H1 (cell line): ENCODE measurements around the gene NCAM1. TPM values are rescaled to one million over a fixed set of nuclear protein-coding genes. Genes with fewer than 3 reads are reported as not detected.

Experiments
- CTCF ChIA-PET: fragments of 300-600 bp; sonication (Branson Sonifier 250); formaldehyde crosslinking; loops from one replicate; lab custom pipeline; 2021; ENCODE audit not compliant: partially characterized antibody; lab: Charles Lee
- POLR2A ChIA-PET: fragments of 300-600 bp; sonication (Branson Sonifier 250); formaldehyde crosslinking; loops from one replicate; lab custom pipeline; 2021; ENCODE audit warnings: inconsistent platforms; ENCODE audit not compliant: partially characterized antibody; lab: Charles Lee
- DNase-seq, 2 experiments: peaks; one replicate each; pipeline versions ENCODE4 v3.0.0 to v3.0.0-alpha.2; 2010 to 2022; ENCODE audit warnings: low spot score in 2 of 2, low read depth in 1 of 2, mixed read lengths in 1 of 2
- FAIRE-seq: peaks from 2 replicates; lab custom pipeline; 2011; peaks lifted over from hg19 to GRCh38; lab: Jason Lieb, UNC
- H2AFZ ChIP-seq: 2 replicates; pipeline ENCODE4 v1.8.1; 2012; ENCODE audit warnings: low read length, inconsistent platforms
- H2AK5ac ChIP-seq: 2 replicates; pipeline ENCODE4 v1.6.1; 2013; ENCODE audit warnings: low read depth, low read length
- H2BK120ac ChIP-seq: replicated peaks from 2 replicates; pipeline ENCODE3; 2013; ENCODE audit warnings: low read depth, low read length, inconsistent platforms
- H2BK12ac ChIP-seq: 2 replicates; pipeline ENCODE4 v1.6.1; 2013; ENCODE audit warnings: low read depth, low read length
- H2BK15ac ChIP-seq: 2 replicates; pipeline ENCODE4 v1.6.1; 2013; ENCODE audit warnings: low read length
- H2BK20ac ChIP-seq: 2 replicates; pipeline ENCODE4 v1.6.1; 2013; ENCODE audit warnings: low read length
- H2BK5ac ChIP-seq: 2 replicates; pipeline ENCODE4 v1.6.1; 2013; ENCODE audit warnings: low read depth, low read length
- H3K14ac ChIP-seq: 2 replicates; pipeline ENCODE4 v1.6.1; 2013; ENCODE audit warnings: inconsistent platforms; ENCODE audit not compliant: insufficient read length
- H3K18ac ChIP-seq: 2 replicates; pipeline ENCODE4 v1.6.1; 2013; ENCODE audit warnings: low read length; ENCODE audit errors: extremely low read depth
- H3K23ac ChIP-seq: 2 replicates; pipeline ENCODE4 v1.6.1; 2013; ENCODE audit warnings: inconsistent platforms; ENCODE audit not compliant: insufficient read length
- H3K23me2 ChIP-seq: 2 replicates; pipeline ENCODE4 v1.6.1; 2013; ENCODE audit warnings: low read depth, low read length
- H3K27ac ChIP-seq: 2 replicates; pipeline ENCODE4 v1.6.1; 2011; ENCODE audit warnings: low read depth, low read length, inconsistent platforms
- H3K27me3 ChIP-seq, 4 experiments: replicated peaks in 1 of 4; 1 replicate in 1 of 4; 2 replicates in 3 of 4; pipeline versions ENCODE4 v1.6.1 to v1.8.1; 2011 to 2013; ENCODE audit warnings: low read length in 3 of 4, mild to moderate bottlenecking in 3 of 4, inconsistent platforms in 2 of 4, mixed read lengths in 2 of 4, moderate library complexity in 1 of 4; ENCODE audit not compliant: control insufficient read depth in 3 of 4, insufficient read depth in 3 of 4; ENCODE audit errors: extremely low read depth in 1 of 4
- H3K36me3 ChIP-seq, 4 experiments: 2 replicates each; pipeline versions ENCODE4 v1.6.1 to v1.8.1; 2011 to 2013; ENCODE audit warnings: mild to moderate bottlenecking in 4 of 4, low read length in 3 of 4, moderate library complexity in 2 of 4, control low read depth in 1 of 4, inconsistent platforms in 1 of 4; ENCODE audit not compliant: insufficient read depth in 4 of 4, control insufficient read depth in 2 of 4
- H3K4ac ChIP-seq: replicated peaks from 2 replicates; pipeline ENCODE3; 2013; ENCODE audit warnings: low read length, low read depth, mixed read lengths, inconsistent platforms; ENCODE audit not compliant: insufficient read length
- H3K4me1 ChIP-seq, 4 experiments: replicated peaks in 1 of 4; 1 replicate in 1 of 4; 2 replicates in 3 of 4; pipeline versions ENCODE4 v1.6.1 to v1.8.1; 2011 to 2013; ENCODE audit warnings: low read length in 3 of 4, inconsistent platforms in 2 of 4, mixed read lengths in 1 of 4; ENCODE audit not compliant: insufficient read depth in 4 of 4, control insufficient read depth in 3 of 4
- H3K4me2 ChIP-seq, 2 experiments: 2 replicates each; pipeline versions ENCODE4 v1.6.1 to v1.8.1; 2011 to 2013; ENCODE audit warnings: low read depth in 2 of 2, low read length in 2 of 2, control low read depth in 1 of 2, inconsistent platforms in 1 of 2, mild to moderate bottlenecking in 1 of 2; ENCODE audit not compliant: insufficient read depth in 1 of 2
- H3K4me3 ChIP-seq, 4 experiments: fragments of 200-600, 300-600 bp in 1 of 4; sonication (generic), shearing (Covaris generic), sonication (Bioruptor Twin) in 1 of 4; 2 replicates each; pipeline versions ENCODE4 v1.5.1 to v1.8.1; 2011 to 2016; ENCODE audit warnings: low read length in 4 of 4, low read depth in 3 of 4, control low read depth in 2 of 4, inconsistent platforms in 2 of 4, mild to moderate bottlenecking in 2 of 4, mixed read lengths in 1 of 4, moderate library complexity in 1 of 4; ENCODE audit not compliant: insufficient read depth in 2 of 4; ENCODE audit errors: extremely low read depth in 1 of 4
- H3K56ac ChIP-seq: replicated peaks from 2 replicates; pipeline ENCODE3; 2013; ENCODE audit warnings: low read depth, mild to moderate bottlenecking, mixed read lengths, low read length, inconsistent platforms; ENCODE audit not compliant: insufficient read length
- H3K79me1 ChIP-seq: 2 replicates; pipeline ENCODE4 v1.6.1; 2013; ENCODE audit warnings: low read depth, low read length, control low read depth
- H3K79me2 ChIP-seq, 2 experiments: 2 replicates each; pipeline versions ENCODE4 v1.6.1 to v1.8.1; 2012 to 2013; ENCODE audit warnings: low read length in 2 of 2, mild to moderate bottlenecking in 2 of 2, inconsistent platforms in 1 of 2; ENCODE audit not compliant: insufficient read depth in 2 of 2, control insufficient read depth in 1 of 2
- H3K9ac ChIP-seq, 4 experiments: replicated peaks in 1 of 4; 1 replicate in 1 of 4; 2 replicates in 3 of 4; pipeline versions ENCODE4 v1.6.1 to v1.8.1; 2011 to 2013; ENCODE audit warnings: low read depth in 3 of 4, low read length in 3 of 4, control low read depth in 2 of 4, mild to moderate bottlenecking in 2 of 4, moderate library complexity in 2 of 4, inconsistent platforms in 1 of 4; ENCODE audit errors: extremely low read depth in 1 of 4
- H3K9me3 ChIP-seq, 2 experiments: 2 replicates each; pipeline versions ENCODE4 v1.6.1 to v1.8.1; 2012 to 2013; ENCODE audit warnings: mild to moderate bottlenecking in 2 of 2, moderate library complexity in 2 of 2, control low read depth in 1 of 2, inconsistent platforms in 1 of 2, low read depth in 1 of 2, low read length in 1 of 2, mixed read lengths in 1 of 2; ENCODE audit not compliant: insufficient read depth in 2 of 2
- H4K20me1 ChIP-seq, 2 experiments: replicated peaks in 1 of 2; 2 replicates each; pipeline versions ENCODE3 to v1.8.1; 2011 to 2013; ENCODE audit warnings: inconsistent platforms in 2 of 2, low read length in 2 of 2, mild to moderate bottlenecking in 1 of 2; ENCODE audit not compliant: insufficient read depth in 2 of 2, control insufficient read depth in 1 of 2
- H4K5ac ChIP-seq: 2 replicates; pipeline ENCODE4 v1.6.1; 2013; ENCODE audit warnings: low read length, low read depth, mixed read lengths, inconsistent platforms; ENCODE audit not compliant: insufficient read length
- H4K8ac ChIP-seq: 2 replicates; pipeline ENCODE4 v1.8.0; 2013; ENCODE audit warnings: mild to moderate bottlenecking, moderate library complexity, low read length, inconsistent platforms; ENCODE audit not compliant: insufficient read depth; ENCODE audit errors: extremely low read depth
- H4K91ac ChIP-seq: replicated peaks from 2 replicates; pipeline ENCODE3; 2013; ENCODE audit warnings: low read length, mixed read lengths, inconsistent platforms; ENCODE audit not compliant: insufficient read length
- BACH1 ChIP-seq: IDR thresholded peaks from 2 replicates; pipeline ENCODE4 v1.6.1; 2012; ENCODE audit warnings: low read length, improper control_type of control experiment
- CHD1 ChIP-seq: IDR thresholded peaks from 2 replicates; pipeline ENCODE4 v1.6.1; 2012; ENCODE audit warnings: low read depth, low read length, improper control_type of control experiment
- CREB1 ChIP-seq: IDR thresholded peaks from 2 replicates; pipeline ENCODE4 v1.6.1; 2012; ENCODE audit warnings: inconsistent platforms
- EGR1 ChIP-seq: IDR thresholded peaks from 2 replicates; pipeline ENCODE4 v1.6.1; 2011; ENCODE audit warnings: low read depth, low read length, borderline replicate concordance
- FOSL1 ChIP-seq: IDR thresholded peaks from 2 replicates; pipeline ENCODE4 v1.6.1; 2011; ENCODE audit warnings: mild to moderate bottlenecking, low read depth, low read length, moderate library complexity; ENCODE audit not compliant: insufficient read depth
- JUND ChIP-seq: IDR thresholded peaks from 2 replicates; pipeline ENCODE4 v1.6.1; 2011; ENCODE audit warnings: mild to moderate bottlenecking, improper control_type of control experiment, low read length
- KDM5A ChIP-seq: fragments of 200-600 bp; IDR thresholded peaks from 2 replicates; pipeline ENCODE4 v1.7.1; 2012; ENCODE audit warnings: mild to moderate bottlenecking, low read length, inconsistent platforms, mixed read lengths
- POLR2A ChIP-seq, 2 experiments: IDR thresholded peaks; 1 replicate in 1 of 2; 2 replicates in 1 of 2; pipeline ENCODE4 v1.6.1; 2011; ENCODE audit warnings: low read depth in 2 of 2, low read length in 2 of 2, mild to moderate bottlenecking in 2 of 2; ENCODE audit errors: control extremely low read depth in 1 of 2
- POU5F1 ChIP-seq: IDR thresholded peaks from 2 replicates; pipeline ENCODE4 v1.6.1; 2011; ENCODE audit warnings: low read depth, mild to moderate bottlenecking, low read length, moderate library complexity
- TCF12 ChIP-seq: IDR thresholded peaks from 2 replicates; pipeline ENCODE4 v1.6.1; 2011; ENCODE audit warnings: low read depth, mild to moderate bottlenecking, low read length
- YY1 ChIP-seq: IDR thresholded peaks from 2 replicates; pipeline ENCODE4 v1.6.1; 2011; ENCODE audit warnings: low read depth, mild to moderate bottlenecking, low read length
- ZNF274 ChIP-seq: IDR thresholded peaks from 2 replicates; pipeline ENCODE4 v1.7.0; 2012; ENCODE audit warnings: low read length, borderline replicate concordance; ENCODE audit errors: extremely low read depth
- WGBS, 2 experiments: shearing (Covaris generic) in 1 of 2; methylation state at CpG; one replicate each; pipeline versions ENCODE4 v1.1.6 to v1.1.7; 2013 to 2015; ENCODE audit warnings: low lambda C conversion rate in 2 of 2, mixed read lengths in 2 of 2, inconsistent platforms in 1 of 2, low coverage in 1 of 2, missing lambda C conversion rate in 1 of 2; ENCODE audit not compliant: insufficient replicate concordance in 2 of 2, insufficient coverage in 1 of 2, insufficient read length in 1 of 2; ENCODE audit errors: extremely low coverage in 1 of 2, missing lambda C conversion rate in 1 of 2; 5-methylcytosine and 5-hydroxymethylcytosine counted together
- polyA plus RNA-seq, 7 experiments: library from polyadenylated mRNA; depleted of rRNA in 3 of 7; stranded (reverse) in 5 of 7; unstranded in 2 of 7; fragments of >200 nt in 5 of 7; fragments of 200-250 nt in 2 of 7; gene quantifications; 1 replicate in 5 of 7; 2 replicates in 1 of 7; 4 replicates in 1 of 7; pipeline versions ENCODE4 v1.2.1 to v1.2.3, GENCODE V29; 2011 to 2013; ENCODE audit warnings: missing spikeins in 2 of 7, mixed read lengths in 2 of 7
- total RNA-seq: library from RNA; stranded (reverse); fragmentation: NEBNext Ultra II Directional; extraction: Animal tissue kit (Norgen Biotek cat#: 25700); gene quantifications from 2 replicates; pipeline ENCODE4 v1.2.1, GENCODE V29; 2021
- TF ChIP-seq, protein P1 (sequence below), 3 experiments: IDR thresholded peaks; 1 replicate in 2 of 3; 2 replicates in 1 of 3; pipeline versions ENCODE4 v1.5.1 to v1.6.1; 2011; ENCODE audit warnings: low read length in 3 of 3, mild to moderate bottlenecking in 3 of 3, inconsistent platforms in 2 of 3, low read depth in 1 of 3, moderate library complexity in 1 of 3; ENCODE audit not compliant: insufficient read depth in 1 of 3; ENCODE audit errors: control extremely low read depth in 1 of 3
- TF ChIP-seq, protein P2 (sequence below): IDR thresholded peaks from 2 replicates; pipeline ENCODE4 v1.6.1; 2012; ENCODE audit warnings: inconsistent platforms

Gene NCAM1
- total and polyA plus RNA-seq, 2 of the 8 experiments (the other 6 are each of a cell fraction or from before 2014, with no cell fraction given): 3.1 to 4.3 TPM

DNA sequence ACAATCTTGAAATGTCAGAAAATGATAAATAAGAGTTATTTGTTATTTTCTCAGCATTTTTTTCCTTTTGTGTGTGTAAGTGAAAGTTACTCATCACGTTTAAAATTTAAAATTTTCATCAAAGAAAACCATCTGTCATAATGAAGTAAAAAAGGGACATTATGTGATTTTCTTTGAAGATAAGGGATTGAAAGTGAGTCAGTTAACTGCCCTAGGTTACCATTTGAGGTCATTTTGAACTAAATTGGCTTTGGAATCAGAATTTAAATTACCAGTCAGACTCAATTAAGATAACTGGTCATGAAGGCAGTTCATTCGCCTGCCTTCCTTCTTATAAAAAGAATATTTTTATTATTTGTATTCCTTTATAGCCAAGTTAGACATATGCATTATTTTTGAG, 14.3 kb downstream of the NCAM1 start:
- Histone ChIP-seq H3K36me3 (no peaks in the 10 kb centered on the region), H2BK12ac (no peak overlapping the region), H3K9me3 (no peaks in the 10 kb centered on the region), H3K9ac (no peak overlapping the region), H2BK20ac (no peak overlapping the region), H3K79me1 (no peaks in the 10 kb centered on the region), H3K18ac (no peak overlapping the region), H4K5ac (no peak overlapping the region), H2AK5ac (no peak overlapping the region), H3K79me2 (no peaks in the 10 kb centered on the region), H3K27ac (no peak overlapping the region), H3K4me1 (peaks cover 0 to 4% (median 0%) of the 10 kb centered on the region in 4 experiments; a peak in 1 of 7 replicates), H4K8ac (no peak overlapping the region), H3K14ac (no peak overlapping the region), H2BK15ac (no peak overlapping the region), H3K4ac (no peak overlapping the region), H3K23ac (no peak overlapping the region), H3K27me3 (no peaks in the 10 kb centered on the region), H2BK120ac (no peak overlapping the region), H4K20me1 (no peaks in the 10 kb centered on the region), H3K4me3 (no peak overlapping the region), H2AFZ (no peak overlapping the region), H4K91ac (no peak overlapping the region), H3K23me2 (no peaks in the 10 kb centered on the region), H2BK5ac (no peak overlapping the region), H3K56ac (no peak overlapping the region), H3K4me2 (no peak overlapping the region)
- DNase-seq (no peak), FAIRE-seq (no peak)
- WGBS, 2 experiments: 89% methylated on average over 2 of the region's 2 CpGs; no CpG with 5 or more reads in 1 of the 2 experiments
- ChIA-PET POLR2A (no interaction called here), CTCF (interaction anchor here (0.8 kb wide), 1 partner anchor 168 kb away, joined by 3 read pairs; no protein-coding TSS in a partner anchor)
- TF ChIP-seq BACH1 (no peak), POU5F1 (no peak), TCF12 (no peak), CREB1 (no peak), KDM5A (no peak), YY1 (no peak), FOSL1 (no peak), CHD1 (no peak), POLR2A (IDR thresholded peaks at IDR 0.05; ENCODE audit: control extremely low read depth in 1 of 2, low read depth in 2 of 2, low read length in 2 of 2) (no peak), EGR1 (no peak), JUND (no peak), ZNF274 (no peak)
- TF ChIP-seq, protein P1, sequence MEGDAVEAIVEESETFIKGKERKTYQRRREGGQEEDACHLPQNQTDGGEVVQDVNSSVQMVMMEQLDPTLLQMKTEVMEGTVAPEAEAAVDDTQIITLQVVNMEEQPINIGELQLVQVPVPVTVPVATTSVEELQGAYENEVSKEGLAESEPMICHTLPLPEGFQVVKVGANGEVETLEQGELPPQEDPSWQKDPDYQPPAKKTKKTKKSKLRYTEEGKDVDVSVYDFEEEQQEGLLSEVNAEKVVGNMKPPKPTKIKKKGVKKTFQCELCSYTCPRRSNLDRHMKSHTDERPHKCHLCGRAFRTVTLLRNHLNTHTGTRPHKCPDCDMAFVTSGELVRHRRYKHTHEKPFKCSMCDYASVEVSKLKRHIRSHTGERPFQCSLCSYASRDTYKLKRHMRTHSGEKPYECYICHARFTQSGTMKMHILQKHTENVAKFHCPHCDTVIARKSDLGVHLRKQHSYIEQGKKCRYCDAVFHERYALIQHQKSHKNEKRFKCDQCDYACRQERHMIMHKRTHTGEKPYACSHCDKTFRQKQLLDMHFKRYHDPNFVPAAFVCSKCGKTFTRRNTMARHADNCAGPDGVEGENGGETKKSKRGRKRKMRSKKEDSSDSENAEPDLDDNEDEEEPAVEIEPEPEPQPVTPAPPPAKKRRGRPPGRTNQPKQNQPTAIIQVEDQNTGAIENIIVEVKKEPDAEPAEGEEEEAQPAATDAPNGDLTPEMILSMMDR (IDR thresholded peaks at IDR 0.05; ENCODE audit: control extremely low read depth in 1 of 3, insufficient read depth in 1 of 3, low read depth in 1 of 3, low read length in 3 of 3): no peak
- TF ChIP-seq, protein P2, sequence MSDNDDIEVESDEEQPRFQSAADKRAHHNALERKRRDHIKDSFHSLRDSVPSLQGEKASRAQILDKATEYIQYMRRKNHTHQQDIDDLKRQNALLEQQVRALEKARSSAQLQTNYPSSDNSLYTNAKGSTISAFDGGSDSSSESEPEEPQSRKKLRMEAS: no peak
